IgD-negative memory B cell (primary cell): ENCODE results near the gene BRF1. TPM values are rescaled to one million over a fixed set of nuclear protein-coding genes. Genes with fewer than 3 reads are reported as not detected.

Experiments
- H3K27ac Mint-ChIP-seq, 3 donors: one replicate each; pipeline ENCODE4 v1.8.0; 2020 to 2022; ENCODE audit warnings: mild to moderate bottlenecking in 3 of 3, mixed read lengths in 3 of 3, moderate library complexity in 1 of 3
- H3K27me3 Mint-ChIP-seq: one replicate; pipeline ENCODE4 v1.8.0; 2021; ENCODE audit warnings: mixed read lengths
- H3K36me3 Mint-ChIP-seq: one replicate; pipeline ENCODE4 v1.8.0; 2020; ENCODE audit warnings: mild to moderate bottlenecking, mixed read lengths
- H3K4me1 Mint-ChIP-seq, 3 donors: one replicate each; pipeline ENCODE4 v1.8.0; 2020 to 2022; ENCODE audit warnings: mixed read lengths in 3 of 3, mild to moderate bottlenecking in 1 of 3
- H3K4me3 Mint-ChIP-seq, 4 donors: one replicate each; pipeline ENCODE4 v1.8.0; 2020 to 2022; ENCODE audit warnings: mild to moderate bottlenecking in 4 of 4, mixed read lengths in 4 of 4, moderate library complexity in 3 of 4
- H3K9me3 Mint-ChIP-seq, 3 donors: one replicate each; pipeline ENCODE4 v1.8.0; 2020 to 2021; ENCODE audit warnings: mixed read lengths in 3 of 3, mild to moderate bottlenecking in 1 of 3
- polyA plus RNA-seq: library from polyadenylated mRNA; unstranded; fragments of 300-500 nt; fragmentation: Illumina TruSeq; gene quantifications from one replicate; pipeline ENCODE4 v1.2.3, GENCODE V29; 2021

The BRF1 gene
- polyA plus RNA-seq, 1 donor from 2014 or later: 8.4 TPM

- peaks cover 4 to 10% (median 7%) of the 10 kb centered on the region in 3 donors for H3K4me1 Mint-ChIP-seq
- H3K27me3 Mint-ChIP-seq: no peaks in the 10 kb centered on the region
- H3K4me3 Mint-ChIP-seq: no peak overlapping the region
- H3K9me3 Mint-ChIP-seq: no peaks in the 10 kb centered on the region
- H3K36me3 Mint-ChIP-seq: peaks cover 5% of the 10 kb centered on the region
- H3K27ac Mint-ChIP-seq: no peak overlapping the region
Measured at GRCh38 chr14:105240811-105241576, 59.8 kb downstream of the BRF1 start.

GRCh38 chr14:105229099-105229655 lies 71.6 kb downstream of the BRF1 start:
- H3K4me3 Mint-ChIP-seq: no peak overlapping the region
- H3K4me1 Mint-ChIP-seq: no peaks in the 10 kb centered on the region
- no peak overlapping the region for H3K27ac Mint-ChIP-seq
- H3K9me3 Mint-ChIP-seq: no peaks in the 10 kb centered on the region
- H3K27me3 Mint-ChIP-seq: no peaks in the 10 kb centered on the region
- H3K36me3 Mint-ChIP-seq: no peaks in the 10 kb centered on the region

- Mint-ChIP-seq H3K4me1 (no peaks in the 10 kb centered on the region), H3K27me3 (no peaks in the 10 kb centered on the region), H3K9me3 (no peaks in the 10 kb centered on the region), H3K27ac (no peak overlapping the region), H3K36me3 (no peaks in the 10 kb centered on the region), H3K4me3 (no peak overlapping the region)
Measured at GRCh38 chr14:105228562-105228961, 72.2 kb downstream of the BRF1 start.

- H3K9me3 Mint-ChIP-seq: peaks cover 0 to 3% (median 0%) of the 10 kb centered on the region in 3 donors
- no peak overlapping the region for H3K4me3 Mint-ChIP-seq
- H3K27ac Mint-ChIP-seq: no peak overlapping the region
- H3K4me1 Mint-ChIP-seq: no peaks in the 10 kb centered on the region
- peaks cover 4% of the 10 kb centered on the region for H3K36me3 Mint-ChIP-seq
- H3K27me3 Mint-ChIP-seq: no peaks in the 10 kb centered on the region
Measured at GRCh38 chr14:105227346-105227745, 73.5 kb downstream of the BRF1 start.

- no peak overlapping the region for H3K4me3 Mint-ChIP-seq
- H3K27me3 Mint-ChIP-seq: no peaks in the 10 kb centered on the region
- H3K36me3 Mint-ChIP-seq: peaks cover 4% of the 10 kb centered on the region
- H3K27ac Mint-ChIP-seq: no peak overlapping the region
- no peaks in the 10 kb centered on the region for H3K4me1 Mint-ChIP-seq
- peaks cover 0 to 3% (median 0%) of the 10 kb centered on the region in 3 donors for H3K9me3 Mint-ChIP-seq
Measured at GRCh38 chr14:105226198-105226597, 74.6 kb downstream of the BRF1 start.

- Mint-ChIP-seq H3K27me3 (no peaks in the 10 kb centered on the region), H3K27ac (no peak overlapping the region), H3K4me1 (no peaks in the 10 kb centered on the region), H3K9me3 (peaks cover 0 to 3% (median 0%) of the 10 kb centered on the region in 3 donors), H3K36me3 (peaks cover 5% of the 10 kb centered on the region), H3K4me3 (no peak overlapping the region)
Measured at GRCh38 chr14:105224845-105225570, 75.8 kb downstream of the BRF1 start.

- Mint-ChIP-seq H3K36me3 (peaks cover 5% of the 10 kb centered on the region), H3K27ac (no peak overlapping the region), H3K27me3 (no peaks in the 10 kb centered on the region), H3K4me3 (no peak overlapping the region), H3K9me3 (peaks cover 0 to 3% (median 0%) of the 10 kb centered on the region in 3 donors), H3K4me1 (no peaks in the 10 kb centered on the region)
Measured at GRCh38 chr14:105223770-105224544, 76.8 kb downstream of the BRF1 start.

GRCh38 chr14:105223260-105223659 lies 77.5 kb downstream of the BRF1 start:
- Mint-ChIP-seq H3K4me1 (no peaks in the 10 kb centered on the region), H3K9me3 (peaks cover 0 to 3% (median 0%) of the 10 kb centered on the region in 3 donors), H3K27me3 (no peaks in the 10 kb centered on the region), H3K36me3 (peaks cover 5% of the 10 kb centered on the region), H3K4me3 (no peak overlapping the region), H3K27ac (no peak overlapping the region)

- Mint-ChIP-seq H3K36me3 (peaks cover 5% of the 10 kb centered on the region), H3K27me3 (no peaks in the 10 kb centered on the region), H3K27ac (no peak overlapping the region), H3K4me3 (no peak overlapping the region), H3K9me3 (peaks cover 0 to 3% (median 0%) of the 10 kb centered on the region in 3 donors), H3K4me1 (no peaks in the 10 kb centered on the region)
Measured at GRCh38 chr14:105221598-105222178, 79.1 kb downstream of the BRF1 start.

GRCh38 chr14:105220699-105221597 lies 79.9 kb downstream of the BRF1 start:
- H3K4me3 Mint-ChIP-seq: no peak overlapping the region
- no peaks in the 10 kb centered on the region for H3K27me3 Mint-ChIP-seq
- H3K4me1 Mint-ChIP-seq: no peaks in the 10 kb centered on the region
- peaks cover 0 to 3% (median 0%) of the 10 kb centered on the region in 3 donors for H3K9me3 Mint-ChIP-seq
- H3K27ac Mint-ChIP-seq: no peak overlapping the region
- H3K36me3 Mint-ChIP-seq: peaks cover 5% of the 10 kb centered on the region

- peaks cover 5% of the 10 kb centered on the region for H3K36me3 Mint-ChIP-seq
- no peaks in the 10 kb centered on the region for H3K4me1 Mint-ChIP-seq
- peaks cover 0 to 3% (median 0%) of the 10 kb centered on the region in 3 donors for H3K9me3 Mint-ChIP-seq
- no peak overlapping the region for H3K4me3 Mint-ChIP-seq
- H3K27me3 Mint-ChIP-seq: no peaks in the 10 kb centered on the region
- H3K27ac Mint-ChIP-seq: no peak overlapping the region
Measured at GRCh38 chr14:105219753-105220152, 81.0 kb downstream of the BRF1 start.

- H3K4me1 Mint-ChIP-seq: no peaks in the 10 kb centered on the region
Measured at GRCh38 chr14:105219043-105219612, 81.7 kb downstream of the BRF1 start.

GRCh38 chr14:105218611-105219010 lies 82.2 kb downstream of the BRF1 start:
- H3K4me1 Mint-ChIP-seq: no peaks in the 10 kb centered on the region
- peaks cover 5% of the 10 kb centered on the region for H3K36me3 Mint-ChIP-seq
- no peaks in the 10 kb centered on the region for H3K27me3 Mint-ChIP-seq
- H3K9me3 Mint-ChIP-seq: peaks cover 0 to 3% (median 0%) of the 10 kb centered on the region in 3 donors
- H3K27ac Mint-ChIP-seq: no peak overlapping the region
- H3K4me3 Mint-ChIP-seq: no peak overlapping the region

More at GRCh38 chr14:105219043-105219612, 81.7 kb downstream of the BRF1 start:
- H3K9me3 Mint-ChIP-seq: peaks cover 0 to 3% (median 0%) of the 10 kb centered on the region in 3 donors
- peaks cover 5% of the 10 kb centered on the region for H3K36me3 Mint-ChIP-seq
- H3K4me3 Mint-ChIP-seq: no peak overlapping the region
- no peaks in the 10 kb centered on the region for H3K27me3 Mint-ChIP-seq
- no peak overlapping the region for H3K27ac Mint-ChIP-seq
